ENCODE measurements around the gene TEC.

Gene TEC

DNA sequence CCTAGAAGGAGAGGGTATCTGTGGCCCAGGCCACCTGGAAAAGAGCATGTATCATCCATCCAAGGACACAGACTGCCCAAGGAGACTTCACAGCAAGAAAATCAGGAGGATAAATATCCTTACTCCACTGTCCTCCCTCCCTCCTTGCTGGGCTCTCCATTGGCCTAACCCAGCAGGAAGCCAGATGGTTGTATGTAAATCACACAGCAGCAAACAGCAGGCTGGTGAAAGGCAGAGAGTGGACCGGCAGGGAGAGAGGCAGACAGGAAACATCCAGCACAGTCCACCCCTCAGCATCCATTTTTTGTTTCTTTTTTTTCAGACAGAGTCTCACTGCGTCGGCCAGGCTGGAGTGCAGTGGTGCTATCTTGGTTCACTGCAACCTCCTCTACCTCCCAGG, 153.1 kb downstream of the TEC start:
- DNase-seq = no peak

GRCh38 chr4:48114412-48114811, 155.2 kb downstream of the TEC start:
- DNase-seq = no peak

- no peak for DNase-seq
Observed at GRCh38 chr4:48112017-48112667, 157.5 kb downstream of the TEC start.

- DNase-seq = no peak
Observed at GRCh38 chr4:48110452-48110978, 159.1 kb downstream of the TEC start.

- no peak for DNase-seq
Observed at GRCh38 chr4:48109413-48110263, 160.0 kb downstream of the TEC start.

DNA sequence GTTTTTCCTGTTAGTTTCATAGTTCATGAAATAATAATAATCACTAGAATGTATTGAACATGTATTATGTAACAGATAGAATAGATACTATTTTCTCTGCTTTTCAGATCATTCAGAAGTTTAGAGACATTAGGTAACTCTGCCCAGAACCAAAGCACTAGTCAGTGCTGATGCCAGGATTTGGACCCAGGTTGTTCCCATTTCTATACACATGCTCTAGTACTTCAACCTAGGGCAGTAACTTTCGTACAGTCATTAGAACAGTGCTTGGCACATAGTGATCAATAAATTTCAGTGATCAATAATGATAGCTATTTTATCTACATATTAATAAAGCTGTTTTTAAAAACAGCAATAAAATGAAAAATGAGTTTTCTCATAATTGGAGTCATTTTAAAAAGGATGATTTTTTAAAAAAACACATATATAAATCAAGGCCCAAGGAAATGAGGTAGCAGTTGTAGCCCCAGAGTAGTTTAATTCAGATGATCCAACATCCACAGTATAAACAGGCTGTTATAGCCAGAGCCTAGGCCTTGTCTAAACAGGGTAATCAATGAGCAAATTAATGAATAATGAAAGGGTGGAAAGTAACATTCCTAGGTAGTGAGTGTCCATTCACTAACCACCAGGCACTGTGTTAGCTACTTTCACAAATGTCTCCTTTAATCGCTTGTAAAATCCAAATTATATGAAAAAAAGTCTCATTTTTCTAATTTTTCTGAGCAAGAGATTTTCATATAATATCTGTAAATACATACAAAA, 161.1 kb downstream of the TEC start:
- no peak for DNase-seq

DNA sequence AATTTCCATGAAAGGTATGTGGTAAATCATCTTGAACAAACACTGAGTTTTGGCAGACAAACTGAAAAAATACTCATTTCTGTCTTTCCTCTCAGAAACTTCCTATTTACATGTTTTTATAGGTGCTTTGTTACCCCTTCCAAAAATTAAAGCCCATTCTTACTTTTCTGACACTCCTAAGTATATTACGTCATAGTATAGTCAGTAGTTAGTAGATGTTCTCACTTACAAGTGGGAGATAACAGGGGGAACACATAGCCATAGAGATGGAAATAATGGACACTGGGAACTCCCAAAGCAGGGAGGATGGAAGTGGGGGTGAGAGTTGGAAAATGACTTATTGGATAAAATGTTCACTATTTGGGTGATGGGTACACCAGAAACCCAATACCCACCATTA, 164.4 kb downstream of the TEC start:
- no peak for DNase-seq

DNA sequence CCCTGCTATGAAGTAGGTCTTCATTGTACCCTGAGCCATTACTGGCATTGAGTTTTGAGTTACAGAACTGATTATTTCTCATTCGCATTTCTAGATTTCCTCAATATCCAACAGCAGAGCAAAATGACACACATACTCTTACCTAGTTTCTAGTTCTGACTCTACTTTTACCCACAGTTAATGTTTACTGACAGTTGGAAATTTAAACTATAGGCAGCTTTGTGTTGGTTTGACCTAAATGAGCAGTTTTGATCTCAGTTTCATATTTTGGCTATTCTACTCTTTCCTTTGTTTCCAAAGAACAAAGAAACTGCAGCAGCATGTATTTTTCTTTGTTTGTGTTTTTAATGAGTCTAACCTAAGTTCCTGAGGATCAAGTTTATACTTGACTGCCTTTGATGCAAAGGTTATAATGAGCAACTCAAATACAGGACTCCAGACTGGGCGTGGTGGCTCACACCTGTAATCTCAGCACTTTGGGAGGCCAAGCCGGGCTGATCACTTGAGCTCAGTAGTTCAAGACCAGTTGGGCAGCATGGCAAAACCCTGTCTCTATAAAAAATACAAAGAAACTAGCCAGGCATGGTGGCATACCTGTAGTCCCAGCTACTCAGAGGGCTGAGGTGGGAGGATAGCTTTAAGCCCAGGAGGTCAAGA, 166.0 kb downstream of the TEC start:
- no peak for DNase-seq

- DNase-seq = no peak
Observed at GRCh38 chr4:48102303-48102702, 167.3 kb downstream of the TEC start.

- DNase-seq = no peak
Observed at GRCh38 chr4:48100256-48100655, 169.4 kb downstream of the TEC start.

DNA sequence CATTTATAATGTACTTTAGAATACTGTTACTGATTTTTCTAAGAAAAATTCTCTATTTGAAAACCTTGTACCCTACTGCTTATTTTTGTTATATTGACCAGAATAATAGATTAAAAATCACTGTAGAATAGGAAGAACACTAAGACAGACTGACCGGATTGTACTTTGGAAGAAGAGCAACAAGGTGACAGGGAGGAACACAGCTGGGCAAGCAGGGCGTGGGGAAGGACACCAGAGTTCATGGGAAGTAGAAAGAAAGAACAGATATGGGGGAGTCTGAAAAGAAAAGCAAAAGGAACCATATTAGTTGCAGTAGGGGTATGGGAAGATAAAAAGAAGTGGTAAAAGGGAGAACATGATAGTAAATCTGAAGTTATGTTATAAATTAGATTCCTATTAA, 174.2 kb downstream of the TEC start:
- no peak for DNase-seq

DNA sequence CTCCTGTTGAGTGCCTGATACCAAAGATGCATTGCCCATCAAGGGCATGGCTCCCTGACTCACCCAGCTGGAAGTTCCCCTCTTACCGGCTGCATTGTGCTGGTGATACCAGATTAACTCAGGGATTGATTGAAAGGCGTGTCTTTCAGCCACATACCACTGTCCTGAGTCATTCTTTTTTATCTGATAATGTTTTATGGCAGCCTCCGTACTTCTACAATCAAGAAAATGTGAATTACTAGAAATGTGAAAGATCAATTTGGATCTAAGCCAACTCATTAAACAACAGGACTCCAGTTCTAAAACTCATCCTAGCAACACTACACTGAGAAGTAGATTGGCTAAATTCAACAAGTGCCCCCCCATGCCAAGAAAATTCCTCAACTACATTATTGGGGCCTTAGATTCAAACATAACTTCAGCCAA, 175.6 kb downstream of the TEC start:
- DNase-seq = peak; percentile 34

- DNase-seq = no peak
Observed at GRCh38 chr4:48090621-48091020, 179.0 kb downstream of the TEC start.

GRCh38 chr4:48085821-48086589, 183.6 kb downstream of the TEC start:
- no peak for DNase-seq
